Common myeloid progenitor, CD34-positive (primary cell): ENCODE data around the gene LCA5.
A peak's percentile ranks its signal among the peaks of the same experiment; 100 is the strongest.

Source experiments
- CTCF ChIA-PET: fragments of 350-600 bp; sonication (Branson Sonifier 250); formaldehyde crosslinking; loops from one replicate; lab custom pipeline; 2021; ENCODE audit warnings: antibody characterized with exemption; lab: Charles Lee
- POLR2A ChIA-PET: fragments of 350-600 bp; sonication (Branson Sonifier 250); formaldehyde crosslinking; loops from one replicate; lab custom pipeline; 2021; ENCODE audit warnings: antibody characterized with exemption; lab: Charles Lee
- DNase-seq, 3 donors: peaks; one replicate each; pipeline versions ENCODE4 v3.0.0 to v3.0.0-alpha.2; 2013
- H3K27ac ChIP-seq, 2 experiments: 1 replicate in 1 of 2; 2 replicates in 1 of 2; pipeline ENCODE4 v1.7.0; 2013; ENCODE audit warnings: inconsistent platforms in 2 of 2, low read length in 2 of 2, mild to moderate bottlenecking in 2 of 2, low read depth in 1 of 2, moderate library complexity in 1 of 2; ENCODE audit not compliant: severe bottlenecking in 2 of 2, insufficient read depth in 1 of 2, poor library complexity in 1 of 2
- H3K27me3 ChIP-seq, 5 experiments: replicated peaks in 2 of 5; 1 replicate in 3 of 5; 2 replicates in 2 of 5; pipeline versions ENCODE4 v1.6.1 to v1.7.0; 2013; ENCODE audit warnings: low read length in 4 of 5, mild to moderate bottlenecking in 2 of 5, moderate library complexity in 2 of 5, inconsistent platforms in 1 of 5; ENCODE audit not compliant: insufficient read depth in 5 of 5, control insufficient read depth in 4 of 5
- H3K36me3 ChIP-seq, 4 experiments: 1 replicate in 2 of 4; 2 replicates in 2 of 4; pipeline versions ENCODE4 v1.6.1 to v1.7.0; 2013; ENCODE audit warnings: low read length in 3 of 4, control low read depth in 1 of 4, mild to moderate bottlenecking in 1 of 4; ENCODE audit not compliant: control insufficient read depth in 4 of 4, insufficient read depth in 4 of 4
- H3K4me1 ChIP-seq, 4 experiments: 1 replicate in 3 of 4; 2 replicates in 1 of 4; pipeline versions ENCODE4 v1.6.1 to v1.7.1; 2013; ENCODE audit warnings: low read length in 3 of 4, mild to moderate bottlenecking in 3 of 4, control low read depth in 1 of 4, inconsistent platforms in 1 of 4, moderate library complexity in 1 of 4; ENCODE audit not compliant: control insufficient read depth in 4 of 4, insufficient read depth in 4 of 4; ENCODE audit errors: control extremely low read depth in 1 of 4
- H3K4me3 ChIP-seq, 7 experiments: 1 replicate in 4 of 7; 2 replicates in 3 of 7; pipeline versions ENCODE4 v1.5.1 to v1.7.0; 2013; ENCODE audit warnings: mild to moderate bottlenecking in 7 of 7, low read length in 6 of 7, moderate library complexity in 6 of 7, inconsistent platforms in 2 of 7, low read depth in 2 of 7, control low read depth in 1 of 7; ENCODE audit not compliant: insufficient read depth in 4 of 7, control insufficient read depth in 1 of 7; ENCODE audit errors: extremely low read depth in 1 of 7
- H3K9me3 ChIP-seq, 5 experiments: 1 replicate in 4 of 5; 2 replicates in 1 of 5; pipeline versions ENCODE4 v1.6.1 to v1.7.1; 2013; ENCODE audit warnings: low read length in 4 of 5, mild to moderate bottlenecking in 2 of 5, inconsistent platforms in 1 of 5, low read depth in 1 of 5, moderate library complexity in 1 of 5; ENCODE audit not compliant: control insufficient read depth in 4 of 5, insufficient read depth in 2 of 5; ENCODE audit errors: control extremely low read depth in 1 of 5
- WGBS: methylation state at CpG from one replicate; pipeline ENCODE4 v1.1.5; 2013; ENCODE audit not compliant: insufficient coverage; 5-methylcytosine and 5-hydroxymethylcytosine counted together

The LCA5 gene

DNA sequence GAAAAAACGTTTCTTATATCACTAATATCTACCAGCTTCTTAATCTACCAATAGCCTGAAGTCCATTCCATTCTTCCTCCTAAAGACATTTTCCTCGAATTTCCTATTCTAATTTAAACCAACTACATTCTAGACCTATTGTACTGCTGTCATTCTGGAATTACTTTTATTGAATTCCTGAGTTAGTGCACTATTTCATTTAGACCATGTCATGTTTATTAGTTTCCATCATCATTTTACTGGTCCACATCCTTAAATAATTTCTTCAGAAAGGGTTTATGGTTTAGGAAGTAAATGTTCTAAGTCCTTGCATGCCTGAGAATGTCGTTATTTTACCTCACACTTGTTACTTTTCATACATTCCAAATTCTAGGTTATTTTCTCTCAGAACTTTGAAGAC is 13.2 kb downstream of the LCA5 start:
- WGBS = 100% methylated on average over 1 of the region's 3 CpGs
- DNase-seq = no peak
- Histone ChIP-seq H3K27me3 (no peaks in the 10 kb centered on the region), H3K4me1 (no peaks in the 10 kb centered on the region), H3K9me3 (peaks cover 0 to 2% (median 0%) of the 10 kb centered on the region in 5 experiments), H3K4me3 (no peak overlapping the region), H3K36me3 (no peaks in the 10 kb centered on the region), H3K27ac (no peak overlapping the region)
- CTCF ChIA-PET = no interaction called here
- POLR2A ChIA-PET = no interaction called here

- ChIA-PET POLR2A (no interaction called here), CTCF (no interaction called here)
- DNase-seq = no peak
- peaks cover 0 to 2% (median 0%) of the 10 kb centered on the region in 4 experiments for H3K36me3 ChIP-seq
- H3K4me1 ChIP-seq = no peaks in the 10 kb centered on the region
- no CpG with 5 or more reads among the region's 3 CpGs for WGBS
- H3K27ac ChIP-seq = no peak overlapping the region
- H3K27me3 ChIP-seq = no peaks in the 10 kb centered on the region
- no peak overlapping the region for H3K4me3 ChIP-seq
- peaks cover 0 to 2% (median 0%) of the 10 kb centered on the region in 5 experiments for H3K9me3 ChIP-seq
These were observed 14.6 kb downstream of the LCA5 start for GRCh38 chr6:79522609-79523008.

GRCh38 chr6:79520534-79520933 is 16.7 kb downstream of the LCA5 start:
- H3K4me3 ChIP-seq = no peak overlapping the region
- no CpG with 5 or more reads among the region's 1 CpG for WGBS
- no peak for DNase-seq
- CTCF ChIA-PET = no interaction called here
- no peaks in the 10 kb centered on the region for H3K4me1 ChIP-seq
- no peak overlapping the region for H3K27ac ChIP-seq
- peaks cover 0 to 2% (median 0%) of the 10 kb centered on the region in 4 experiments for H3K36me3 ChIP-seq
- H3K9me3 ChIP-seq = peaks cover 0 to 2% (median 0%) of the 10 kb centered on the region in 5 experiments
- POLR2A ChIA-PET = no interaction called here
- H3K27me3 ChIP-seq = no peaks in the 10 kb centered on the region

GRCh38 chr6:79518842-79519241 is 18.4 kb downstream of the LCA5 start:
- DNase-seq = peak; percentile 20 to 73 (median 48)
- CTCF ChIA-PET = no interaction called here
- no peaks in the 10 kb centered on the region for H3K27me3 ChIP-seq
- no peaks in the 10 kb centered on the region for H3K9me3 ChIP-seq
- H3K4me1 ChIP-seq = no peaks in the 10 kb centered on the region
- H3K36me3 ChIP-seq = peaks cover 0 to 2% (median 0%) of the 10 kb centered on the region in 4 experiments
- no peak overlapping the region for H3K27ac ChIP-seq
- POLR2A ChIA-PET = no interaction called here
- H3K4me3 ChIP-seq = no peak overlapping the region

- Histone ChIP-seq H3K27ac (no peak overlapping the region), H3K36me3 (peaks cover 0 to 8% (median 3%) of the 10 kb centered on the region in 4 experiments), H3K27me3 (no peaks in the 10 kb centered on the region), H3K4me1 (no peaks in the 10 kb centered on the region), H3K4me3 (no peak overlapping the region), H3K9me3 (peaks cover 0 to 2% (median 0%) of the 10 kb centered on the region in 5 experiments)
- no peak for DNase-seq
- CTCF ChIA-PET = no interaction called here
- no CpG with 5 or more reads among the region's 1 CpG for WGBS
- POLR2A ChIA-PET = no interaction called here
These were observed 21.8 kb downstream of the LCA5 start for GRCh38 chr6:79515436-79515835.

GRCh38 chr6:79513111-79513510 is 24.1 kb downstream of the LCA5 start:
- Histone ChIP-seq H3K4me3 (no peak overlapping the region), H3K36me3 (peaks cover 0 to 7% (median 3%) of the 10 kb centered on the region in 4 experiments), H3K4me1 (no peaks in the 10 kb centered on the region), H3K9me3 (peaks cover 0 to 2% (median 0%) of the 10 kb centered on the region in 5 experiments), H3K27me3 (no peaks in the 10 kb centered on the region), H3K27ac (no peak overlapping the region)
- WGBS = 96% methylated on average over 3 of the region's 6 CpGs
- DNase-seq = no peak
- CTCF ChIA-PET = no interaction called here
- POLR2A ChIA-PET = no interaction called here

GRCh38 chr6:79512014-79512413 is 25.2 kb downstream of the LCA5 start:
- H3K36me3 ChIP-seq = peaks cover 0 to 12% (median 3%) of the 10 kb centered on the region in 4 experiments
- CTCF ChIA-PET = interaction anchor here (1.2 kb wide), 1 partner anchor 108 kb away, joined by 3 read pairs; no protein-coding TSS in a partner anchor
- H3K9me3 ChIP-seq = peaks cover 0 to 2% (median 0%) of the 10 kb centered on the region in 5 experiments
- H3K27ac ChIP-seq = no peak overlapping the region
- 100% methylated on average over 1 of the region's 6 CpGs for WGBS
- no peaks in the 10 kb centered on the region for H3K4me1 ChIP-seq
- no peaks in the 10 kb centered on the region for H3K27me3 ChIP-seq
- POLR2A ChIA-PET = no interaction called here
- H3K4me3 ChIP-seq = no peak overlapping the region
- no peak for DNase-seq
